C1 segment of cervical spinal cord (tissue), 14 donors: Measurements from ENCODE around the gene HSP90B1.

Experiments
- DNase-seq, 14 donors: peaks; one replicate each; lab custom pipeline; 2025; lab: John Stamatoyannopoulos, UW

The HSP90B1 gene

GRCh38 chr12:103929046-103929783 is 995 bp upstream of the HSP90B1 start:
- DNase-seq = peak in 9 of 14 donors; percentile 63 to 97 (median 93)

GRCh38 chr12:103929784-103930033 is 501 bp upstream of the HSP90B1 start:
- peak in 8 of 14 donors; percentile 77 to 99 (median 96) for DNase-seq

- peak in 8 of 14 donors; percentile 5 to 44 (median 26) for DNase-seq
These were observed 851 bp downstream of the HSP90B1 start for GRCh38 chr12:103930787-103931735.

GRCh38 chr12:103933237-103933636 is 3.0 kb downstream of the HSP90B1 start:
- no peak for DNase-seq

- DNase-seq = no peak
These were observed 6.5 kb downstream of the HSP90B1 start for GRCh38 chr12:103936679-103937078.

- no peak for DNase-seq
These were observed 14.8 kb downstream of the HSP90B1 start for GRCh38 chr12:103944964-103945363.

GRCh38 chr12:103947871-103948555 is 17.8 kb downstream of the HSP90B1 start:
- DNase-seq = no peak

GRCh38 chr12:103948746-103949406 is 18.7 kb downstream of the HSP90B1 start:
- DNase-seq = no peak

GRCh38 chr12:103952497-103952896 is 22.3 kb downstream of the HSP90B1 start:
- no peak for DNase-seq

- peak in 1 of 14 donors; percentile 30 for DNase-seq
These were observed 25.8 kb downstream of the HSP90B1 start for GRCh38 chr12:103955811-103956508.

GRCh38 chr12:103956509-103957027 is 26.4 kb downstream of the HSP90B1 start:
- peak in 4 of 14 donors; percentile 44 to 51 (median 50) for DNase-seq

GRCh38 chr12:103957865-103958388 is 27.7 kb downstream of the HSP90B1 start:
- DNase-seq = no peak

- no peak for DNase-seq
These were observed 28.4 kb downstream of the HSP90B1 start for GRCh38 chr12:103958621-103959020.

GRCh38 chr12:103960616-103961227 is 30.5 kb downstream of the HSP90B1 start:
- DNase-seq = no peak

- no peak for DNase-seq
These were observed 32.3 kb downstream of the HSP90B1 start for GRCh38 chr12:103962493-103962892.

GRCh38 chr12:103964805-103965204 is 34.6 kb downstream of the HSP90B1 start:
- DNase-seq = no peak

- no peak for DNase-seq
These were observed 35.0 kb downstream of the HSP90B1 start for GRCh38 chr12:103965255-103965589.

GRCh38 chr12:103965590-103966504 is 35.6 kb downstream of the HSP90B1 start, which contains the start of gene TDG:
Gene TDG (plus strand): TSS chr12:103965872. CDS start chr12:103966038, 166 bp downstream.
- DNase-seq = peak; percentile 90 to 99 (median 98)

- no peak for DNase-seq
These were observed 36.5 kb downstream of the HSP90B1 start for GRCh38 chr12:103966736-103967135.
